Smooth muscle cell (in vitro differentiated cells): ENCODE results near the gene EMID1. TPM values are rescaled to one million over a fixed set of nuclear protein-coding genes. Genes with fewer than 3 reads are reported as not detected.

Source experiments
- DNase-seq: peaks from one replicate; lab custom pipeline; 2025; ENCODE audit not compliant: unreplicated experiment; lab: John Stamatoyannopoulos, UW
- H2AFZ ChIP-seq: fragments of 200-600 bp; sonication (generic); 2 replicates; pipeline ENCODE4 v1.6.0; 2016; ENCODE audit warnings: antibody characterized with exemption, low read depth, mild to moderate bottlenecking
- H3F3A ChIP-seq: fragments of 200-600 bp; sonication (generic); 2 replicates; pipeline ENCODE4 v1.6.0; 2017; ENCODE audit warnings: antibody characterized with exemption, low read depth
- H3K27ac ChIP-seq: fragments of 200-600 bp; sonication (generic); 2 replicates; pipeline ENCODE4 v1.5.1; 2016; ENCODE audit warnings: low read depth, mild to moderate bottlenecking
- H3K27me3 ChIP-seq: fragments of 200-600 bp; sonication (generic); 2 replicates; pipeline ENCODE4 v1.6.1; 2016; ENCODE audit warnings: low read depth, mild to moderate bottlenecking
- H3K36me3 ChIP-seq: fragments of 200-600 bp; sonication (generic); 2 replicates; pipeline ENCODE4 v1.5.1; 2016; ENCODE audit warnings: low read depth
- H3K4me1 ChIP-seq: fragments of 200-600 bp; sonication (generic); 2 replicates; pipeline ENCODE4 v1.5.1; 2016; ENCODE audit warnings: low read depth
- H3K4me2 ChIP-seq: fragments of 200-600 bp; sonication (generic); 2 replicates; pipeline ENCODE4 v1.6.0; 2016; ENCODE audit warnings: mild to moderate bottlenecking
- H3K4me3 ChIP-seq: fragments of 200-600 bp; sonication (generic); 2 replicates; pipeline ENCODE4 v1.5.1; 2016; ENCODE audit warnings: mild to moderate bottlenecking
- H3K79me2 ChIP-seq: fragments of 200-600 bp; sonication (generic); 2 replicates; pipeline ENCODE4 v1.6.0; 2016; ENCODE audit warnings: low read depth, mild to moderate bottlenecking
- H3K9ac ChIP-seq: fragments of 200-600 bp; sonication (generic); 2 replicates; pipeline ENCODE4 v1.6.0; 2016; ENCODE audit warnings: low read depth
- H3K9me3 ChIP-seq: fragments of 200-600 bp; sonication (generic); replicated peaks from 2 replicates; pipeline ENCODE4 v1.5.1; 2016; ENCODE audit warnings: low read depth
- H4K20me1 ChIP-seq: fragments of 200-600 bp; sonication (generic); 2 replicates; pipeline ENCODE4 v1.6.0; 2016; ENCODE audit warnings: low read depth
- CTCF ChIP-seq: fragments of 200-600 bp; sonication (generic); IDR thresholded peaks from 2 replicates; pipeline ENCODE4 v1.5.1; 2017; ENCODE audit warnings: borderline replicate concordance, mild to moderate bottlenecking, antibody characterized with exemption; ENCODE audit not compliant: insufficient read depth, poor library complexity, severe bottlenecking
- WGBS: methylation state at CpG from one replicate; pipeline ENCODE4 v1.1.7; 2016; ENCODE audit warnings: low lambda C conversion rate; 5-methylcytosine and 5-hydroxymethylcytosine counted together
- polyA plus RNA-seq: library from polyadenylated mRNA; unstranded; fragments of >200 nt; fragmentation: Nextera tagmentation; extraction: Ambion mirVana; gene quantifications from 2 replicates; pipeline ENCODE4 v1.2.1, GENCODE V29; 2016
- total RNA-seq: library from RNA; depleted of rRNA; stranded (reverse); fragments of >200 nt; gene quantifications from 2 replicates; pipeline ENCODE4 v1.2.3, GENCODE V29; 2014

Gene EMID1
- total and polyA plus RNA-seq, 2 experiments from 2014 or later, result 1.1 to 3.9 TPM

GRCh38 chr22:29171721-29172120 is 34.0 kb upstream of the EMID1 start:
- Histone ChIP-seq H3K9ac (no peak overlapping the region), H4K20me1 (no peaks in the 10 kb centered on the region), H3K36me3 (no peaks in the 10 kb centered on the region), H3F3A (no peaks in the 10 kb centered on the region), H3K4me1 (no peaks in the 10 kb centered on the region), H3K27ac (no peak overlapping the region), H3K4me2 (no peak overlapping the region), H3K9me3 (no peaks in the 10 kb centered on the region), H2AFZ (no peak overlapping the region), H3K4me3 (no peak overlapping the region), H3K27me3 (no peaks in the 10 kb centered on the region), H3K79me2 (no peaks in the 10 kb centered on the region)
- 88% methylated on average over 10 of the region's 10 CpGs for WGBS
- no peak for DNase-seq
- no peak for TF ChIP-seq CTCF

- Histone ChIP-seq H3K4me1 (no peaks in the 10 kb centered on the region), H2AFZ (no peak overlapping the region), H3K4me3 (no peak overlapping the region), H3K27me3 (no peaks in the 10 kb centered on the region), H3K9me3 (no peaks in the 10 kb centered on the region), H4K20me1 (no peaks in the 10 kb centered on the region), H3K9ac (no peak overlapping the region), H3K36me3 (no peaks in the 10 kb centered on the region), H3K79me2 (no peaks in the 10 kb centered on the region), H3K4me2 (no peak overlapping the region), H3K27ac (no peak overlapping the region), H3F3A (no peaks in the 10 kb centered on the region)
- 94% methylated on average over 3 of the region's 6 CpGs for WGBS
- TF ChIP-seq CTCF, result no peak
- no peak for DNase-seq
These were observed 33.5 kb upstream of the EMID1 start for GRCh38 chr22:29172216-29172615.

- H2AFZ ChIP-seq, result no peak overlapping the region
- no peak overlapping the region for H3K4me2 ChIP-seq
- H3K36me3 ChIP-seq, result no peaks in the 10 kb centered on the region
- H3K4me1 ChIP-seq, result no peaks in the 10 kb centered on the region
- H3K27ac ChIP-seq, result no peak overlapping the region
- H4K20me1 ChIP-seq, result no peaks in the 10 kb centered on the region
- no peak overlapping the region for H3K9ac ChIP-seq
- 84% methylated on average over 1 of the region's 1 CpG for WGBS
- no peaks in the 10 kb centered on the region for H3K9me3 ChIP-seq
- H3K79me2 ChIP-seq, result no peaks in the 10 kb centered on the region
- no peak for TF ChIP-seq CTCF
- no peak for DNase-seq
- H3K4me3 ChIP-seq, result no peak overlapping the region
- peaks cover 6% of the 10 kb centered on the region for H3K27me3 ChIP-seq
- H3F3A ChIP-seq, result no peaks in the 10 kb centered on the region
These were observed 30.3 kb upstream of the EMID1 start for GRCh38 chr22:29175312-29175835.
